ENCODE data around the gene CBX6. TPM values are rescaled to one million over a fixed set of nuclear protein-coding genes. Genes with fewer than 3 reads are reported as not detected.
A peak's percentile ranks its signal among the peaks of the same experiment; 100 is the strongest.
"Not testable (repeated sequence)": the region's sequence is repeated elsewhere in the genome, so short reads cannot be mapped to it uniquely, and the experiment has no call there.

The CBX6 gene
- polyA plus RNA-seq, 4 donors, result 1.1 to 16.0 (median 9.5) TPM

DNA sequence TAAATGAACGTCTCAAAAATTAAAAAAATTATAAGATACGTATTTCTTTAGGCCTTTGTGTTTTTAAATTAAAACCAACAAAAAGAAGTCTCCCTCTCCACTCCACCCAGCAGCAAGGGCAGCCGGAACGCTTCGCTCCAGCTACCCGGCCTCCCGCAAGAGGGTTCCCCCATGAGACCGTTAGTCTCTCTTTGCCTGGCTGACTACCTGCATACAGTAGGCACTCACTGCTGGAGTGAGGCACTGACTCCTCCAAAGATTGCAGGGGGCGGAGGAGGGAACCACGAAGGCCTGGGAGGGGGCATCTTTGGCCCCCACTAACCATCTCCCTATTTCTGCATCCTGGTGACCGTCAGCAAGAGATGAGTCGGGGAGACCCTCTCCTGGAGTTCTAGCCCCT lies 10.1 kb downstream of the CBX6 start:
- no peaks in the 10 kb centered on the region for H3K9me3 ChIP-seq (ENCODE audit: control insufficient read depth in 2 of 2, insufficient read depth in 1 of 2, low read depth in 1 of 2, low read length in 1 of 2)
- 58 to 82% (median 76%) methylated on average over 12 of the region's 12 CpGs for WGBS, 3 donors
- H3K4me1 ChIP-seq (ENCODE audit: control insufficient read depth in 3 of 3, insufficient read depth in 2 of 3, low read depth in 1 of 3, low read length in 2 of 3), result peaks cover 0 to 15% (median 3%) of the 10 kb centered on the region in 3 donors
- DNase-seq, result no peak
- peaks cover 0 to 44% (median 7%) of the 10 kb centered on the region in 3 donors for H3K36me3 ChIP-seq (ENCODE audit: control insufficient read depth in 3 of 3, insufficient read depth in 2 of 3, low read depth in 1 of 3, low read length in 3 of 3)
- FAIRE-seq, result no peak
- H3K27ac ChIP-seq (ENCODE audit: low read depth in 1 of 3, low read length in 2 of 3), result no peak overlapping the region
- H3K4me3 ChIP-seq (ENCODE audit: low read depth in 1 of 3, low read length in 3 of 3), result no peak overlapping the region
- H3K27me3 ChIP-seq (ENCODE audit: control insufficient read depth in 3 of 3, insufficient read depth in 3 of 3, low read length in 3 of 3), result no peaks in the 10 kb centered on the region

- FAIRE-seq (no peak), DNase-seq (no peak)
- H3K27me3 ChIP-seq (ENCODE audit: control insufficient read depth in 3 of 3, insufficient read depth in 3 of 3, low read length in 3 of 3), result no peaks in the 10 kb centered on the region
- H3K4me3 ChIP-seq (ENCODE audit: low read depth in 1 of 3, low read length in 3 of 3), result no peak overlapping the region
- H3K4me1 ChIP-seq (ENCODE audit: control insufficient read depth in 3 of 3, insufficient read depth in 2 of 3, low read depth in 1 of 3, low read length in 2 of 3), result peaks cover 0 to 15% (median 3%) of the 10 kb centered on the region in 3 donors
- 50 to 72% (median 67%) methylated on average over 13 of the region's 13 CpGs for WGBS, 3 donors
- H3K9me3 ChIP-seq (ENCODE audit: control insufficient read depth in 2 of 2, insufficient read depth in 1 of 2, low read depth in 1 of 2, low read length in 1 of 2), result no peaks in the 10 kb centered on the region
- peaks cover 0 to 38% (median 1%) of the 10 kb centered on the region in 3 donors for H3K36me3 ChIP-seq (ENCODE audit: control insufficient read depth in 3 of 3, insufficient read depth in 2 of 3, low read depth in 1 of 3, low read length in 3 of 3)
- no peak overlapping the region for H3K27ac ChIP-seq (ENCODE audit: low read depth in 1 of 3, low read length in 2 of 3)
Measured at GRCh38 chr22:38861170-38861876, 10.7 kb downstream of the CBX6 start.

- no peaks in the 10 kb centered on the region for H3K9me3 ChIP-seq (ENCODE audit: control insufficient read depth in 2 of 2, insufficient read depth in 1 of 2, low read depth in 1 of 2, low read length in 1 of 2)
- H3K36me3 ChIP-seq (ENCODE audit: control insufficient read depth in 3 of 3, insufficient read depth in 2 of 3, low read depth in 1 of 3, low read length in 3 of 3), result peaks cover 0 to 30% (median 0%) of the 10 kb centered on the region in 3 donors
- no peak overlapping the region for H3K4me3 ChIP-seq (ENCODE audit: low read depth in 1 of 3, low read length in 3 of 3)
- DNase-seq, result peak in 1 of 2 donors; percentile 63
- FAIRE-seq, result no peak
- H3K27ac ChIP-seq (ENCODE audit: low read depth in 1 of 3, low read length in 2 of 3), result no peak overlapping the region
- 59 to 70% (median 64%) methylated on average over 22 to 23 of the region's 23 CpGs for WGBS, 3 donors
- peaks cover 0 to 15% (median 3%) of the 10 kb centered on the region in 3 donors for H3K4me1 ChIP-seq (ENCODE audit: control insufficient read depth in 3 of 3, insufficient read depth in 2 of 3, low read depth in 1 of 3, low read length in 2 of 3)
- H3K27me3 ChIP-seq (ENCODE audit: control insufficient read depth in 3 of 3, insufficient read depth in 3 of 3, low read length in 3 of 3), result no peaks in the 10 kb centered on the region
Measured at GRCh38 chr22:38860283-38861169, 11.5 kb downstream of the CBX6 start.

DNA sequence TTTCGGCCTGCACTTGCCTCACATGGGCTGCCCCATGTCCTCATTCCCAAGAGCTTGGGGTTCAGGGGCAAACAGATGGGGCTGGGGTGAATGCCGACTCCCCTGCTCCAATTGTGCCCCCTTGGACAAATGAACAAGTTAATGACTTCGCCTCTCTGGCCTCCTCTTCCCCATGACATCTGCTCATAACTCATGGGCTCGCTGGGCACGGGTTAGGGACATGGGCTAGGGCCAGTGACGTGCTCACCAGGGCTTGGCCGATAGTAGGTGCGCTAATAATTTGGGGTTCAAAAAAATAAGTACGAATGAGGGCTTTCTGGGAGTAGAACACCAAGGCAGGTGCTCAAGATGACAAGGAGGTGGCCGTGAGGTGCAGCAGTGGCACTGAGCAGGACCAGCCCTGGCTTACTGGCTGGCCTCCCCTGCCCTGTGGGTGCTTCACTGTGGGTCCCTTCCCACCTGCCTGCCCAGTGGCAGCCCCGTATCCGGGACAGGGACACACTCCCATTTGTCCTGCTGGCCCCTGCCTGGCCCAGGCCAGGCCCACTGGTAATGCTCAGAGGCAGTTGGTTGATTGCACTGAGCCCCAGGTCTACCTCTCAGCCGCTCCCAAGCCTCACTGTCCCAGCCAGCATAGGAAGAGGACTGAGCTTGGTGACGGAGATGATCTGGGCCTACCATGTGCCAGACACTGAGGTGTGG lies 12.3 kb downstream of the CBX6 start:
- WGBS, 3 donors, result 77 to 81% (median 80%) methylated on average over 14 of the region's 14 CpGs
- no peak for FAIRE-seq
- no peak overlapping the region for H3K4me3 ChIP-seq (ENCODE audit: low read depth in 1 of 3, low read length in 3 of 3)
- no peaks in the 10 kb centered on the region for H3K27me3 ChIP-seq (ENCODE audit: control insufficient read depth in 3 of 3, insufficient read depth in 3 of 3, low read length in 3 of 3)
- H3K4me1 ChIP-seq (ENCODE audit: control insufficient read depth in 3 of 3, insufficient read depth in 2 of 3, low read depth in 1 of 3, low read length in 2 of 3), result peaks cover 0 to 15% (median 3%) of the 10 kb centered on the region in 3 donors
- H3K36me3 ChIP-seq (ENCODE audit: control insufficient read depth in 3 of 3, insufficient read depth in 2 of 3, low read depth in 1 of 3, low read length in 3 of 3), result peaks cover 0 to 22% (median 0%) of the 10 kb centered on the region in 3 donors
- no peak overlapping the region for H3K27ac ChIP-seq (ENCODE audit: low read depth in 1 of 3, low read length in 2 of 3)
- H3K9me3 ChIP-seq (ENCODE audit: control insufficient read depth in 2 of 2, insufficient read depth in 1 of 2, low read depth in 1 of 2, low read length in 1 of 2), result no peaks in the 10 kb centered on the region
- no peak for DNase-seq

GRCh38 chr22:38858492-38858891 lies 13.5 kb downstream of the CBX6 start:
- Histone ChIP-seq H3K9me3 (ENCODE audit: control insufficient read depth in 2 of 2, insufficient read depth in 1 of 2, low read depth in 1 of 2, low read length in 1 of 2) (no peaks in the 10 kb centered on the region), H3K4me1 (ENCODE audit: control insufficient read depth in 3 of 3, insufficient read depth in 2 of 3, low read depth in 1 of 3, low read length in 2 of 3) (peaks cover 0 to 15% (median 0%) of the 10 kb centered on the region in 3 donors), H3K27me3 (ENCODE audit: control insufficient read depth in 3 of 3, insufficient read depth in 3 of 3, low read length in 3 of 3) (no peaks in the 10 kb centered on the region), H3K4me3 (ENCODE audit: low read depth in 1 of 3, low read length in 3 of 3) (no peak overlapping the region), H3K36me3 (ENCODE audit: control insufficient read depth in 3 of 3, insufficient read depth in 2 of 3, low read depth in 1 of 3, low read length in 3 of 3) (peaks cover 0 to 12% (median 0%) of the 10 kb centered on the region in 3 donors), H3K27ac (ENCODE audit: low read depth in 1 of 3, low read length in 2 of 3) (no peak overlapping the region)
- DNase-seq, result no peak
- WGBS, 3 donors, result 72 to 83% (median 81%) methylated on average over 9 of the region's 9 CpGs
- no peak for FAIRE-seq

DNA sequence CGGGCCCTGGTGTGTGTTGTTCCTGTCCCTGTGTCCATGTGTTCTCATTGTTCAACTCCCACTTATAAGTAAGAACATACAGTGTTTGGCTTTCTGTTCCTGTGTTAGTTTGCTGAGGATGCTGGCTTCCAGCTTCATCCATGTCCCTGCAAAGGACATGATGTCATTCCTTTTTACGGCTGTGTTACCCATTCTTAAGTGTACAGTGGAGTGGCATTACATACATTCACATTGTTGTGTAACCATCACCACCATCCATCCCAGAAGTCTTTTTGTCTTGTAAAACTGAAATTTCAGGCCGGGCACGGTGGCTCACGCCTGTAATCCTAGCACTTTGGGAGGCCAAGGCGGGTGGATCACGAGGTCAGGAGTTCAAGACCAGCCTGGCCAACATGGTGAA lies 17.5 kb downstream of the CBX6 start:
- H3K4me3 ChIP-seq (ENCODE audit: low read depth in 1 of 3, low read length in 3 of 3); H3K9me3 ChIP-seq (ENCODE audit: control insufficient read depth in 2 of 2, insufficient read depth in 1 of 2, low read depth in 1 of 2, low read length in 1 of 2); H3K27me3 ChIP-seq (ENCODE audit: control insufficient read depth in 3 of 3, insufficient read depth in 3 of 3, low read length in 3 of 3); H3K4me1 ChIP-seq (ENCODE audit: control insufficient read depth in 3 of 3, insufficient read depth in 2 of 3, low read depth in 1 of 3, low read length in 2 of 3); DNase-seq; FAIRE-seq; H3K36me3 ChIP-seq (ENCODE audit: control insufficient read depth in 3 of 3, insufficient read depth in 2 of 3, low read depth in 1 of 3, low read length in 3 of 3); H3K27ac ChIP-seq (ENCODE audit: low read depth in 1 of 3, low read length in 2 of 3): not testable (repeated sequence)
- WGBS, 3 donors, result 78 to 86% (median 80%) methylated on average over 6 to 7 of the region's 7 CpGs

- not testable (repeated sequence) for H3K4me3 ChIP-seq (ENCODE audit: low read depth in 1 of 3, low read length in 3 of 3); FAIRE-seq; H3K9me3 ChIP-seq (ENCODE audit: control insufficient read depth in 2 of 2, insufficient read depth in 1 of 2, low read depth in 1 of 2, low read length in 1 of 2); H3K4me1 ChIP-seq (ENCODE audit: control insufficient read depth in 3 of 3, insufficient read depth in 2 of 3, low read depth in 1 of 3, low read length in 2 of 3); H3K27ac ChIP-seq (ENCODE audit: low read depth in 1 of 3, low read length in 2 of 3); DNase-seq; H3K36me3 ChIP-seq (ENCODE audit: control insufficient read depth in 3 of 3, insufficient read depth in 2 of 3, low read depth in 1 of 3, low read length in 3 of 3); H3K27me3 ChIP-seq (ENCODE audit: control insufficient read depth in 3 of 3, insufficient read depth in 3 of 3, low read length in 3 of 3)
- WGBS, 3 donors, result 60 to 73% (median 62%) methylated on average over 5 of the region's 5 CpGs
Measured at GRCh38 chr22:38853883-38854282, 18.1 kb downstream of the CBX6 start.

- Histone ChIP-seq H3K4me1 (ENCODE audit: control insufficient read depth in 3 of 3, insufficient read depth in 2 of 3, low read depth in 1 of 3, low read length in 2 of 3) (peaks cover 0 to 5% (median 0%) of the 10 kb centered on the region in 3 donors), H3K9me3 (ENCODE audit: control insufficient read depth in 2 of 2, insufficient read depth in 1 of 2, low read depth in 1 of 2, low read length in 1 of 2) (no peaks in the 10 kb centered on the region), H3K4me3 (ENCODE audit: low read depth in 1 of 3, low read length in 3 of 3) (no peak overlapping the region), H3K27ac (ENCODE audit: low read depth in 1 of 3, low read length in 2 of 3) (no peak overlapping the region), H3K36me3 (ENCODE audit: control insufficient read depth in 3 of 3, insufficient read depth in 2 of 3, low read depth in 1 of 3, low read length in 3 of 3) (no peaks in the 10 kb centered on the region), H3K27me3 (ENCODE audit: control insufficient read depth in 3 of 3, insufficient read depth in 3 of 3, low read length in 3 of 3) (peaks cover 0 to 4% (median 0%) of the 10 kb centered on the region in 3 donors)
- whole genome bisulfite sequencing, 3 donors, result 73 to 76% (median 74%) methylated on average over 9 of the region's 9 CpGs
- DNase-seq, result no peak
- FAIRE-seq, result no peak
Measured at GRCh38 chr22:38853196-38853651, 18.8 kb downstream of the CBX6 start.

All from small intestine (tissue), 7 donors.